Left ventricle myocardium inferior (tissue), 1 donor: ENCODE measurements around the gene SUSD1. TPM values are rescaled to one million over a fixed set of nuclear protein-coding genes. Genes with fewer than 3 reads are reported as not detected.
"Not testable (repeated sequence)": the region's sequence is repeated elsewhere in the genome, so short reads cannot be mapped to it uniquely, and the experiment has no call there.

ENCODE experiments used
- DNase-seq: peaks from one replicate; pipeline ENCODE4 v3.0.0-alpha.2; 2020
- H3K27ac ChIP-seq: fragments of 200-600 bp; replicated peaks from 2 replicates; pipeline ENCODE4 v1.8.0; 2021
- H3K27me3 ChIP-seq: fragments of 200-600 bp; 2 replicates; pipeline ENCODE4 v1.8.0; 2021; ENCODE audit warnings: low read depth
- H3K36me3 ChIP-seq: fragments of 200-600 bp; 2 replicates; pipeline ENCODE4 v1.8.0; 2021
- H3K4me1 ChIP-seq: fragments of 200-600 bp; 2 replicates; pipeline ENCODE4 v1.8.0; 2021
- H3K4me3 ChIP-seq: fragments of 200-600 bp; 2 replicates; pipeline ENCODE4 v1.8.0; 2021; ENCODE audit warnings: mild to moderate bottlenecking, moderate library complexity
- H3K9me3 ChIP-seq: fragments of 200-600 bp; replicated peaks from 2 replicates; pipeline ENCODE4 v1.8.0; 2021
- CTCF ChIP-seq: fragments of 200-600 bp; IDR thresholded peaks from 2 replicates; pipeline ENCODE4 v1.8.0; 2021; ENCODE audit warnings: antibody characterized with exemption, mild to moderate bottlenecking, borderline replicate concordance
- intact Hi-C: fragments of 100-400 bp; cut with micrococcal nuclease; formaldehyde crosslinking; loops from one replicate; pipeline ENCODE4 v1.11.0; 2022
- total RNA-seq: library from RNA; stranded (reverse); fragmentation: NEBNext Ultra II Directional; extraction: Animal tissue kit (Norgen Biotek cat#: 25700); gene quantifications from one replicate; pipeline ENCODE4 v1.2.1, GENCODE V29; 2021
- donor health status: DM: no; HTN: yes; CAD: no; lungs with severe emphysema.

Gene SUSD1
- total RNA-seq, 1 donor from 2014 or later, result 5.1 TPM

GRCh38 chr9:112203536-112203935, 28.4 kb upstream of the SUSD1 start:
- H3K27ac ChIP-seq, result no peak overlapping the region
- H3K27me3 ChIP-seq, result no peaks in the 10 kb centered on the region
- intact Hi-C loops, result no loop called here
- H3K4me3 ChIP-seq, result no peak overlapping the region
- no peak for TF ChIP-seq CTCF
- peaks cover 31% of the 10 kb centered on the region for H3K36me3 ChIP-seq
- H3K9me3 ChIP-seq, result peaks cover 37% of the 10 kb centered on the region
- no peaks in the 10 kb centered on the region for H3K4me1 ChIP-seq
- DNase-seq, result no peak

- H3K4me1 ChIP-seq, result no peaks in the 10 kb centered on the region
- H3K4me3 ChIP-seq, result no peak overlapping the region
- DNase-seq, result no peak
- no peak for TF ChIP-seq CTCF
- H3K9me3 ChIP-seq, result peaks cover 20% of the 10 kb centered on the region
- intact Hi-C loops, result no loop called here
- peaks cover 4% of the 10 kb centered on the region for H3K36me3 ChIP-seq
- no peaks in the 10 kb centered on the region for H3K27me3 ChIP-seq
- no peak overlapping the region for H3K27ac ChIP-seq
Measured at GRCh38 chr9:112200711-112201110, 25.6 kb upstream of the SUSD1 start.

- no peak for DNase-seq
- intact Hi-C loops, result no loop called here
- Histone ChIP-seq H3K27me3 (no peaks in the 10 kb centered on the region), H3K4me3 (no peak overlapping the region), H3K36me3 (no peaks in the 10 kb centered on the region), H3K4me1 (peaks cover 9% of the 10 kb centered on the region), H3K9me3 (peaks cover 16% of the 10 kb centered on the region), H3K27ac (no peak overlapping the region)
- no peak for TF ChIP-seq CTCF
Measured at GRCh38 chr9:112198646-112199045, 23.5 kb upstream of the SUSD1 start.

- no peak overlapping the region for H3K4me3 ChIP-seq
- H3K9me3 ChIP-seq, result no peaks in the 10 kb centered on the region
- H3K36me3 ChIP-seq, result no peaks in the 10 kb centered on the region
- intact Hi-C loops, result no loop called here
- peaks cover 14% of the 10 kb centered on the region for H3K4me1 ChIP-seq
- H3K27me3 ChIP-seq, result no peaks in the 10 kb centered on the region
- DNase-seq, result no peak
- TF ChIP-seq CTCF, result no peak
- H3K27ac ChIP-seq, result peak overlapping the region; percentile 81
Measured at GRCh38 chr9:112194969-112195431, 19.9 kb upstream of the SUSD1 start.

- Histone ChIP-seq H3K27me3 (no peaks in the 10 kb centered on the region), H3K9me3 (no peaks in the 10 kb centered on the region), H3K27ac (peak overlapping the region; percentile 81), H3K4me1 (peaks cover 14% of the 10 kb centered on the region), H3K4me3 (no peak overlapping the region), H3K36me3 (no peaks in the 10 kb centered on the region)
- intact Hi-C loops, result no loop called here
- DNase-seq, result no peak
- no peak for TF ChIP-seq CTCF
Measured at GRCh38 chr9:112193572-112194288, 18.6 kb upstream of the SUSD1 start.

GRCh38 chr9:112190320-112190719, 15.2 kb upstream of the SUSD1 start:
- H3K4me3 ChIP-seq, intact Hi-C loops, H3K36me3 ChIP-seq, DNase-seq, H3K27me3 ChIP-seq, H3K9me3 ChIP-seq, H3K27ac ChIP-seq: not testable (repeated sequence)
- peaks cover 14% of the 10 kb centered on the region for H3K4me1 ChIP-seq
